ENCODE results near the gene C9orf78. TPM values are rescaled to one million over a fixed set of nuclear protein-coding genes. Genes with fewer than 3 reads are reported as not detected.
"Not testable (repeated sequence)": the region's sequence is repeated elsewhere in the genome, so short reads cannot be mapped to it uniquely, and the experiment has no call there.

Gene C9orf78
- total RNA-seq, 6 donors from 2014 or later, result 17.8 to 66.6 (median 36.5) TPM

- Histone ChIP-seq H3K4me1 (peaks cover 10 to 30% (median 13%) of the 10 kb centered on the region in 4 donors), H3K27ac (peak overlapping the region; percentile 69 to 92 (median 83)), H3K27me3 (no peaks in the 10 kb centered on the region), H3K36me3 (peaks cover 0 to 13% (median 8%) of the 10 kb centered on the region in 4 donors), H3K9me3 (no peaks in the 10 kb centered on the region), H3K4me3 (peak overlapping the region; percentile 61 to 97 (median 87))
- 7 to 8% methylated on average over 5 to 14 of the region's 14 CpGs for WGBS, 2 donors
- no peak for TF ChIP-seq POLR2A (IDR thresholded peaks at IDR 0.05)
- TF ChIP-seq CTCF (IDR thresholded peaks at IDR 0.05), result no peak
- TF ChIP-seq EP300 (IDR thresholded peaks at IDR 0.05), result no peak
- no peak for TF ChIP-seq POLR2AphosphoS5 (IDR thresholded peaks at IDR 0.05)
- DNase-seq (no peak), ATAC-seq (ENCODE audit: low FRiP score in 2 of 2) (no peak)
Observed at GRCh38 chr9:129803676-129804060, 31.4 kb downstream of the C9orf78 start.

DNA sequence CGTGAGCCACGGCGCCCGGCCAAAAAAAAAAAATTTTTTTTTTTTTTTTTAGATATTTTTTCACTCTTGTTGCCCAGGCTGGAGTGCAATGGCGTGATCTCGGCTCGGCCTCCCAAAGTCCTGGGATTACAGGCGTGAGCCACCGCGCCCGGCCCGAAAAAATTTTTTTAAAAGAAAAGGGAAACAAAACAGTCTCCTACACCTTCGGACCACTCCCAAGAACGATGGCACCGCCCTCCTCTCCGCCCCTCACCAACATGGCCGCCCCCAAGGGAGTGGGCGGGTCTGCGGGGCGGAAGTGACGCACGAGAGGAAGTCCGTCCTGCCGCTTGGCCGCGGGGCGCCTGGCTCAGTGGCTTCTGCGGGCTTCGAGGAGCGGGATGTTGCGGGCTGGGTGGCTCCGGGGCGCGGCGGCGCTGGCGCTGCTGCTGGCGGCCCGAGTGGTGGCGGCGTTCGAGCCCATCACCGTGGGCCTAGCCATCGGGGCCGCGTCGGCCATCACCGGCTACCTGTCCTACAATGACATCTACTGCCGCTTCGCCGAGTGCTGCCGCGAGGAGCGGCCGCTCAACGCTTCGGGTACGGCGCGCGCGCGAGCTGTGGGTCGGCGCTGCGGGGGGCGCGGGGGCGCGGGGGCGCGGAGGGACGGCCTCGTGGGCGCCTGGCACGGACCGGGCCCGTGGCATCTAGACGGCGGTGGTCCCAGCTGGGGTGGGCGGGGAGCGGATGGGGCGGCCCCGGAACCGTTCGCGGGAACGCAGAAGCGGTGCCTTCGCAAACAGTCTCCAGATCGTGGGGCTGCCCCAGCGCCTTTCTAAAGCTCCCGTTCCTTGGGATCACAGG lies 32.0 kb downstream of the C9orf78 start, which contains the start of gene TOR1B:
Gene TOR1B (plus strand): TSS at position 352 of the 843 bp plus-strand sequence. CDS start 29 bp downstream, at position 381.
- DNase-seq, result peak; percentile 91 to 98
- Histone ChIP-seq H3K4me1 (peaks cover 10 to 30% (median 13%) of the 10 kb centered on the region in 4 donors), H3K27ac (peak within 1 kb of the TSS; percentile 69 to 92 (median 83)), H3K9me3 (no peaks in the 10 kb centered on the region), H3K4me3 (peak within 1 kb of the TSS; percentile 61 to 97 (median 87)), H3K36me3 (peaks cover 0 to 11% (median 7%) of the 10 kb centered on the region in 4 donors), H3K27me3 (no peaks in the 10 kb centered on the region)
- peak in 2 of 6 experiments; percentile 7 to 14 for TF ChIP-seq CTCF (IDR thresholded peaks at IDR 0.05)
- peak; percentile 77 to 92 for TF ChIP-seq POLR2AphosphoS5 (IDR thresholded peaks at IDR 0.05)
- no peak for TF ChIP-seq EP300 (IDR thresholded peaks at IDR 0.05)
- TF ChIP-seq POLR2A (IDR thresholded peaks at IDR 0.05), result peak in 3 of 4 donors; percentile 29 to 87 (median 43)
- ATAC-seq (ENCODE audit: low FRiP score in 2 of 2), result peak; percentile 95 to 99
- 1% methylated on average over 15 to 38 of the region's 93 CpGs for WGBS, 2 donors

- ATAC-seq (ENCODE audit: low FRiP score in 2 of 2) (no peak), DNase-seq (peak in 1 of 2 donors; percentile 33)
- WGBS, 2 donors, result 88 to 90% methylated on average over 17 of the region's 17 CpGs
- Histone ChIP-seq H3K4me3 (no peak overlapping the region), H3K36me3 (no peaks in the 10 kb centered on the region), H3K27ac (no peak overlapping the region), H3K27me3 (no peaks in the 10 kb centered on the region), H3K4me1 (peaks cover 10 to 27% (median 13%) of the 10 kb centered on the region in 4 donors), H3K9me3 (no peaks in the 10 kb centered on the region)
- no peak for TF ChIP-seq EP300 (IDR thresholded peaks at IDR 0.05)
- TF ChIP-seq POLR2A (IDR thresholded peaks at IDR 0.05), result no peak
- no peak for TF ChIP-seq POLR2AphosphoS5 (IDR thresholded peaks at IDR 0.05)
- TF ChIP-seq CTCF (IDR thresholded peaks at IDR 0.05), result no peak
Observed at GRCh38 chr9:129801504-129801903, 33.6 kb downstream of the C9orf78 start.

DNA sequence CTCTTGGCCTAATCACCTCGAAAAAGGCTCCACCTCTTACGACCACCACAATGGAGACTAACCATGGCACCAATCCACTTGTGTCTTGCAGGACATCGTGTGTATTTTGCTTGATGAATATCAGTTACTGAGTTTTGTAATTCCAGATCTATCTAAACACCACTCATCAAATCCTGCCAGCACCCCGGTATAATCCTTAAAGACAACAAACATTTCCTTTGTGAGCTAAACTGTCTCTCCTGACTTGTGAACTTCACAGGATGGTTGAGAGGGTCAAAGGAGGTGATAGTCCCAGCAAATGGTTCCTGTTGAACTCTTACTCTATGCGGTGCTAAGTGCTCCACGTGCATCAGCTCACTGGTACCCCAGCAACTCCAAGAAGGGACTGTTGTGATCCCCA lies 36.1 kb downstream of the C9orf78 start:
- DNase-seq (no peak), ATAC-seq (ENCODE audit: low FRiP score in 2 of 2) (no peak)
- no peak overlapping the region for H3K27ac ChIP-seq
- no peaks in the 10 kb centered on the region for H3K9me3 ChIP-seq
- peaks cover 4 to 10% (median 5%) of the 10 kb centered on the region in 4 donors for H3K4me1 ChIP-seq
- no peaks in the 10 kb centered on the region for H3K27me3 ChIP-seq
- no peak overlapping the region for H3K4me3 ChIP-seq
- TF ChIP-seq CTCF (IDR thresholded peaks at IDR 0.05) (no peak), POLR2AphosphoS5 (IDR thresholded peaks at IDR 0.05) (no peak), EP300 (IDR thresholded peaks at IDR 0.05) (no peak), POLR2A (IDR thresholded peaks at IDR 0.05) (no peak)
- WGBS, 2 donors, result 33 to 40% methylated on average over 6 of the region's 6 CpGs
- no peaks in the 10 kb centered on the region for H3K36me3 ChIP-seq

DNA sequence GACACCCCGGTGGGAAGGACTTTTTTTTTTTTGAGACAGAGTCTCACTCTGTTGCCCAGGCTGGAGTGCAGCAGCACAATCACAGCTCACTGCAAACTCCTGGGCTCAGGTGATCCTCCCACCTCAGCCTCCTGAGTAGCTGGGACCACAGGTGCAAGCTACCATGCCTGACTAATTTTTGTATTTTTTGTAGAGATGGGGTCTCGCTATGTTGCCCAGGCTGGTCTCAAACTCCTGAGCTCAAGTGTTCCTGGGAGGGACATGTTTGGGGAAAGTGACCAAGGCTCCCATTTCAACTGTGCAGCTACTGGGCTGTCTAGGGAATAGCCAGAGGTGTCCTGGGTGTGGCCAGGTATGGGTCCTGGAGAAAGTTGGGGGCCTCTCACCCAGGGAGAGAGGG lies 39.0 kb downstream of the C9orf78 start:
- 89 to 92% methylated on average over 2 of the region's 2 CpGs for WGBS, 2 donors
- not testable (repeated sequence) for H3K9me3 ChIP-seq; H3K27me3 ChIP-seq; H3K36me3 ChIP-seq; H3K27ac ChIP-seq; ATAC-seq (ENCODE audit: low FRiP score in 2 of 2); DNase-seq; H3K4me1 ChIP-seq; H3K4me3 ChIP-seq

Data from upper lobe of left lung (tissue), 6 donors.